ENCODE data around the gene NFATC4. TPM values are rescaled to one million over a fixed set of nuclear protein-coding genes. Genes with fewer than 3 reads are reported as not detected.

NFATC4 gene
- total RNA-seq, 1 experiment from 2014 or later: 7.6 TPM

DNA sequence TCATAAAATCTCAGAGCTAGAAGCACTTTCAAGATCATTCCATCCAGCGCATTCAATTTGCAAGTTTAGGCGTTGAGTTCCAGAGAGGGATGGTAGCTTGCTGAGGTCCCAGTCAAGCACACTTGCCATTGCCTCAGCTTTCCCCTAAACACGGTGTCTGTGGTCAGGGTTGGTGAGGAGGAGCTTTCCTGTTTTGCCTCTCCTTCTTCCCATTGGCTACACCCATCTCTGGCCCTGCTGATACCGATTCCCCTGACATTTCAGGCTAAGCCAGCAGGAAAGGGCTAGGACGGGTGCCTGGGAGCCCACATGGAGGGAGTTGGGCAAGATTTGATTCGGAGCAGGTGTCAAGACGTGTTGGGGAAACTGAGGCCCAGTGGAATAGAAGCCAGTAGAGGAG is 9.1 kb downstream of the NFATC4 start:
- no peaks in the 10 kb centered on the region for H3K36me3 ChIP-seq (ENCODE audit: control insufficient read depth in 1 of 2, insufficient read depth in 2 of 2, low read length in 2 of 2)
- ChIA-PET CTCF (no interaction called here), POLR2A (no interaction called here), RAD21 (ENCODE audit: low non-redundant PET in 1 of 2, low total read pairs in 2 of 2, uncharacterized antibody in 2 of 2, unreplicated experiment in 2 of 2) (no interaction called here)
- no peak for TF ChIP-seq YY1 (IDR thresholded peaks at IDR 0.05; ENCODE audit: extremely low read depth, insufficient replicate concordance, low read depth, low read length)
- no peak for TF ChIP-seq EGR1 (IDR thresholded peaks at IDR 0.05; ENCODE audit: low read depth)
- TF ChIP-seq CEBPB (IDR thresholded peaks at IDR 0.05; ENCODE audit: low read depth): no peak
- TF ChIP-seq ELF1 (IDR thresholded peaks at IDR 0.05; ENCODE audit: borderline replicate concordance, low read depth): no peak
- TF ChIP-seq POLR2AphosphoS5 (IDR thresholded peaks at IDR 0.05; ENCODE audit: low read depth, low read length): no peak
- no peak for TF ChIP-seq EZH2 (IDR thresholded peaks at IDR 0.05)
- TF ChIP-seq CBX3 (IDR thresholded peaks at IDR 0.05; ENCODE audit: low read depth): no peak
- TF ChIP-seq, protein P1, sequence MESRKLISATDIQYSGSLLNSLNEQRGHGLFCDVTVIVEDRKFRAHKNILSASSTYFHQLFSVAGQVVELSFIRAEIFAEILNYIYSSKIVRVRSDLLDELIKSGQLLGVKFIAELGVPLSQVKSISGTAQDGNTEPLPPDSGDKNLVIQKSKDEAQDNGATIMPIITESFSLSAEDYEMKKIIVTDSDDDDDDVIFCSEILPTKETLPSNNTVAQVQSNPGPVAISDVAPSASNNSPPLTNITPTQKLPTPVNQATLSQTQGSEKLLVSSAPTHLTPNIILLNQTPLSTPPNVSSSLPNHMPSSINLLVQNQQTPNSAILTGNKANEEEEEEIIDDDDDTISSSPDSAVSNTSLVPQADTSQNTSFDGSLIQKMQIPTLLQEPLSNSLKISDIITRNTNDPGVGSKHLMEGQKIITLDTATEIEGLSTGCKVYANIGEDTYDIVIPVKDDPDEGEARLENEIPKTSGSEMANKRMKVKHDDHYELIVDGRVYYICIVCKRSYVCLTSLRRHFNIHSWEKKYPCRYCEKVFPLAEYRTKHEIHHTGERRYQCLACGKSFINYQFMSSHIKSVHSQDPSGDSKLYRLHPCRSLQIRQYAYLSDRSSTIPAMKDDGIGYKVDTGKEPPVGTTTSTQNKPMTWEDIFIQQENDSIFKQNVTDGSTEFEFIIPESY (IDR thresholded peaks at IDR 0.05; ENCODE audit: extremely low read depth, insufficient replicate concordance, low read length): no peak
- TF ChIP-seq SIN3A (IDR thresholded peaks at IDR 0.05; ENCODE audit: low read depth): no peak
- TF ChIP-seq SP1 (IDR thresholded peaks at IDR 0.05; ENCODE audit: low read depth): no peak
- no peak for TF ChIP-seq JUND (IDR thresholded peaks at IDR 0.05)
- TF ChIP-seq, protein P2, sequence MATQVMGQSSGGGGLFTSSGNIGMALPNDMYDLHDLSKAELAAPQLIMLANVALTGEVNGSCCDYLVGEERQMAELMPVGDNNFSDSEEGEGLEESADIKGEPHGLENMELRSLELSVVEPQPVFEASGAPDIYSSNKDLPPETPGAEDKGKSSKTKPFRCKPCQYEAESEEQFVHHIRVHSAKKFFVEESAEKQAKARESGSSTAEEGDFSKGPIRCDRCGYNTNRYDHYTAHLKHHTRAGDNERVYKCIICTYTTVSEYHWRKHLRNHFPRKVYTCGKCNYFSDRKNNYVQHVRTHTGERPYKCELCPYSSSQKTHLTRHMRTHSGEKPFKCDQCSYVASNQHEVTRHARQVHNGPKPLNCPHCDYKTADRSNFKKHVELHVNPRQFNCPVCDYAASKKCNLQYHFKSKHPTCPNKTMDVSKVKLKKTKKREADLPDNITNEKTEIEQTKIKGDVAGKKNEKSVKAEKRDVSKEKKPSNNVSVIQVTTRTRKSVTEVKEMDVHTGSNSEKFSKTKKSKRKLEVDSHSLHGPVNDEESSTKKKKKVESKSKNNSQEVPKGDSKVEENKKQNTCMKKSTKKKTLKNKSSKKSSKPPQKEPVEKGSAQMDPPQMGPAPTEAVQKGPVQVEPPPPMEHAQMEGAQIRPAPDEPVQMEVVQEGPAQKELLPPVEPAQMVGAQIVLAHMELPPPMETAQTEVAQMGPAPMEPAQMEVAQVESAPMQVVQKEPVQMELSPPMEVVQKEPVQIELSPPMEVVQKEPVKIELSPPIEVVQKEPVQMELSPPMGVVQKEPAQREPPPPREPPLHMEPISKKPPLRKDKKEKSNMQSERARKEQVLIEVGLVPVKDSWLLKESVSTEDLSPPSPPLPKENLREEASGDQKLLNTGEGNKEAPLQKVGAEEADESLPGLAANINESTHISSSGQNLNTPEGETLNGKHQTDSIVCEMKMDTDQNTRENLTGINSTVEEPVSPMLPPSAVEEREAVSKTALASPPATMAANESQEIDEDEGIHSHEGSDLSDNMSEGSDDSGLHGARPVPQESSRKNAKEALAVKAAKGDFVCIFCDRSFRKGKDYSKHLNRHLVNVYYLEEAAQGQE (IDR thresholded peaks at IDR 0.05; ENCODE audit: low read depth): no peak
- no peak for TF ChIP-seq ZFX (IDR thresholded peaks at IDR 0.05)
- TF ChIP-seq EZH2phosphoT487 (IDR thresholded peaks at IDR 0.05; ENCODE audit: borderline replicate concordance): no peak
- no peak for TF ChIP-seq FOSL1 (IDR thresholded peaks at IDR 0.05; ENCODE audit: low read depth)
- no peak for TF ChIP-seq RAD21 (IDR thresholded peaks at IDR 0.05; ENCODE audit: low read depth)
- TF ChIP-seq, protein P3, sequence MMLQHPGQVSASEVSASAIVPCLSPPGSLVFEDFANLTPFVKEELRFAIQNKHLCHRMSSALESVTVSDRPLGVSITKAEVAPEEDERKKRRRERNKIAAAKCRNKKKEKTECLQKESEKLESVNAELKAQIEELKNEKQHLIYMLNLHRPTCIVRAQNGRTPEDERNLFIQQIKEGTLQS (IDR thresholded peaks at IDR 0.05): no peak
- H3K27me3 ChIP-seq (ENCODE audit: insufficient read depth, low read length): no peaks in the 10 kb centered on the region
- BruUV-seq (replicated peaks): no TSS peak
- H3K27ac ChIP-seq (ENCODE audit: low read depth, low read length): no peak overlapping the region
- no peak overlapping the region for H3K4me3 ChIP-seq (replicated peaks in 1 of 2; ENCODE audit: low read depth in 1 of 2, low read length in 2 of 2)
- H3K79me2 ChIP-seq (ENCODE audit: insufficient read depth, low read length): no peaks in the 10 kb centered on the region
- DNase-seq (ENCODE audit: low read depth, low spot score) (no peak), ATAC-seq (no peak)
- intact Hi-C loops (cut with micrococcal nuclease): no loop called here
- H3K4me2 ChIP-seq (ENCODE audit: low read length): no peak overlapping the region
- no peaks in the 10 kb centered on the region for H4K20me1 ChIP-seq (ENCODE audit: insufficient read depth)
- no peak overlapping the region for H3K9ac ChIP-seq (ENCODE audit: low read length)
- H2AFZ ChIP-seq (ENCODE audit: low read depth, low read length, poor library complexity, severe bottlenecking): no peak overlapping the region
- H3K9me3 ChIP-seq (ENCODE audit: control insufficient read depth in 1 of 2, insufficient read depth in 1 of 2, low read depth in 1 of 2, low read length in 2 of 2): no peaks in the 10 kb centered on the region
- H3K4me1 ChIP-seq (ENCODE audit: control insufficient read depth in 1 of 2, insufficient read depth in 2 of 2, low read length in 2 of 2): peaks cover 0 to 6% of the 10 kb centered on the region in 2 experiments; a peak in 1 of 4 replicates
- no peaks in the 10 kb centered on the region for H3K9me2 ChIP-seq (ENCODE audit: insufficient read depth)
